CD4-positive, alpha-beta T cell treated with Interleukin-6 for 4 hours (primary cell): Measurements from ENCODE around the gene MAPT.
"Not testable (repeated sequence)": the region's sequence is repeated elsewhere in the genome, so short reads cannot be mapped to it uniquely, and the experiment has no call there.

Source experiments
- DNase-seq: peaks from one replicate; pipeline ENCODE4 v3.0.0-alpha.2; 2020; ENCODE audit warnings: mixed read lengths

Gene MAPT

DNA sequence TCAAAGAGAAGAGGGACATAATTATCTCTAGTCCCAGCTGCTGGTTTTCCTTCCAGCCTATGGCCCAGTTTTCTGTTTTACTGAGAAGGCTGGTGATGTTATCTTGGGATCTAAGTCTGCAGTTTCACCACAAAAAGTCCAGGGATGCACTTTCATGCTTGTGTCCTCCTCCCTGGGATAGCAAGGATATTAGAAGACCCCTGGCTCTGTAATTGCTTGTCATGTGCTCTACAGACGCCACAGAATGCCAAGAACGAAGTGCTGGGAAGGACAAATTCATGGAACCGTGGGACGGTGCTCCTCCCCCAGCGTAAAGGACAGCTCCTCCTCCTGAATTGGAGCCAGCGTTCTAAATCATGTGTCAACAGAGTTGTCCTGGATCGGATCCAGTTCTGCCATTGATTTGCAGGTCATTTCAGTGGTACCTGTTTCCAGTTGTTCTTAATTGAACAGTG, 8.6 kb downstream of the MAPT start:
- DNase-seq = no peak

DNA sequence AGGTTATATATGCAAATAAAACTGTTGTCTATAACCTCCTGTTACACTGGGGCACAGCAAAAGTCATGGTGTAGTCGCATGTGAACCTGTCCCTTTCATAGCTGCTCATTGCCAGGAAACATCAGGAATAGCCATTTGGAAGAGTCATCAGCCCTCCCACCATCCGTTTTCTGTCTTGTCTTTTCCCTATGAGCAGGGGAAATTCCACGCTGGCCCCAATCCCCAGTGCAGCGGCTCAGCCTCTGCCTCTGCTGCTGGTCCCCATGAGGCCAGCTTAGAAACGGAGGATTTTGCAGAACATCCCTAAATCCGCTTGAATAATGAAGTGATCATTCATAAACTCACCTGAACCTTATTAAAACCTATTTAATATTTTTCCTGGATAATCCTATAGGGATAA, 10.5 kb downstream of the MAPT start:
- no peak for DNase-seq

DNA sequence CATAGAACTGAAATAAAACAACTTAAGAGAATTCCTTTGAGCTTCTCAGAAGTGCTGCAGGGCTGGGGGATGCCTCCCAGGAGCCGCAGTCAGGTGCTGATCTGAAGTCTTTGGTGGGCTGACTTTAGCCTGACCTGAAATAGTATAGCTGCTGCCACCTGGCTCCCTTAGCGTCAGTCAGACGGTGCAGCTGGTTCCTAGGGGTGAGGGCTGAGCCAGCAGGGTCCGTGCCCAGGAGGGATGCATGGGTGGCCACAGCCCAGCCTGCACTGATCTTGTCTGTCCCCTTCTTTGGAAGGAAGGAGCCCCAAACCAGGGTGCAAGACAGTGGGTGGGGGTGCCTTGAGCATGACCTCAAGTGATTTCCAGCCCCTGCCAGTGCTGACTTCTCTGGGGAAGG, 11.5 kb downstream of the MAPT start:
- no peak for DNase-seq

DNA sequence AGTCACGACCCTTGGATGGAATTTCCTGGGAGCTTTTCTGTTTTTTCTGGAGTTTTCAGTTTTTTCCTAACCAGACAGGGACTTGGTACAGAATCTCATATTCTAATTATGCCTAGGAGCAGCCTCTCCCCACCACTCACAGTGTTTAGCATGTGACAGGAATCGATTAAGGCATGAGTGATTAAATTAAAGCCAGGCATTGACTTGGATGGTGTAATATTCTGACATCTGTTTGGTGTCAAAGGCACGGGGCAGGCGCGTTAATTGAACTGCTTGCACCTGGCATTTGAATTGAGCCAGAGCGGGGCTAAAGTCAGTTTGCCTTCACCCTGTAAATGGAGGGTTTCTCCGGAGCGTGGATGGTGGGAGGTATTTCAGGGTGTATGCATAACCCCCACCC, 11.9 kb downstream of the MAPT start:
- DNase-seq = no peak

DNA sequence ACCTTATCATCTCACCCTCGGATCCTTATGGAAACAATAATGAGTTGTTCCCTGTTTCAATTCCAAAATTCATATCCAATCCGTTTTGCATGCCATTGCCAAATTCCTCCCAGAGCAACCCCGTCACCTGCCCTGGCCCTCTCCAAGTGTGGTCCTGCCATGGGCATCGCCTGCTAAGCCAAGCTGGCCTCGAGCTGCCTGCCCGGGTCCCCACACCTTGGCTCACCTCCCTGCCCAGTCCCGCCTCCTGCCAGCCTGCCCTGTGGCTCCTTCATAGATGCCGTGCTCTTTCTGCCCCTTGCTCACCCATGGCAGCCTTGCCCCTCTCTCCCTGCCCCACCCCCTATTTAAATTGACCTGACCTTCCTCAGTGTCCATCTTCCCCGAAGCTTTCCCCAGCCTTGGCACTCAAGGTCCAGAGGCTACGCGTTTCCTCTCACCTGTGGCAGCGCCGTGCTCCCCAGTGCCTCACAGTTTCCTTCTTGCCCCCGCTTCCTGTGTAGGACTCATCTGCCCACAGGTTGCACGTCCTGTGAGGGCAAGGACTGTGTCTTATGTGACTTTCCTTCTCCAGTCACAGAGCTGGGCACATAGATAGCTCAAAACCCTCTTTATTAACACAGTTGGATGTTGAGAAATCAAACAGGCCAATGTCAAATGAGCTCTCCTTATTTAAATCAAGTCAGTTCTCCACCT, 12.7 kb downstream of the MAPT start:
- DNase-seq = peak; percentile 11

DNA sequence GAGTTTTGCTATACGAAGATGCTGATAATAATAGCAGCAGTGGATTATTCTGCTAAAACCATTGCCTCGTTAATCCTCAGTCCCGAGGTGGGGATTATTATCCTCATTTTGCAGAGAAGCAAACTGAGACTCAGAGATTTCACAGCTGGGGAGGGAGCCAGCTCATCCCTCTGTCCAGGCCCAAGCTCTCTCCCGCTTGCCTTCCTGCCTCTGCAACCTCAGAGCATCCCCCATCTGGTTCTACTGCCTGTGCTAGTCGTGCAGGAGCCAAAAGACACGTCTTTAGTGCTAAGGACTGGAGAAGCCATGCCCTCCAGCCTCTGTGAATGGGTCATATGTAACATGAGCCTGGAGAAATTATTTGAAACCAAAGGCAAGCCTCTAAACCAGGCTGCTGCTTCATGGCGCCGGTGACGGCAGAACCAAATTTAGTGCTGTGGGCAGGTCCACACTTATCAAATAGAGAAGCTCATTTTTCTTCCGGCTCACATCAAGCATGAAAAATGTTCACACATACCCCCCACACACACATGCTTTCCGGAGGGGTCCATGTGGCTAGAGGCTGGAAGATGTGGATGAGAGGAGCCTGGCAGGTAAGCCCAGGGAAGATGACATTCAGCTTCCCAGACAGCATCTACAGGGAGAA, 13.5 kb downstream of the MAPT start:
- no peak for DNase-seq

- no peak for DNase-seq
Observed at GRCh38 chr17:45908460-45908859, 14.1 kb downstream of the MAPT start.

DNA sequence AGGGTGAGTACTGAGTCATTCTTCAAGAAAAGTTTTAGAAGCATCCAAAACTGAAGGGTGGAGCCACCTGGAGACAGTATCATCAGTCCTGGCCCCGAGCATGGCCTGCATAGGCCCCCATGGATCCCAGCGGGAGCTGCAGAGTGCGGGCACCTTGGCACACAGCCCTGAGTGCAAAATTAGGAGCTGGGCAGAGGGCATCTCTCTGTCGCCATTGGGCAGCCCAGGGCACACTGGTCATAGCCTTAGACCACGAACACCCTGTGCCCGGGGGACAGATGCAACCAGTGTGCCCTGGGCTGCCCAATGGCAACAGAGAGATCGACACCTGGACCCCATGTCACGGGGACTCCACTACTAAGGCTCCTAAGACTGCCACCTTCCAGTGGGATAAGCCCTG, 14.6 kb downstream of the MAPT start:
- no peak for DNase-seq

DNA sequence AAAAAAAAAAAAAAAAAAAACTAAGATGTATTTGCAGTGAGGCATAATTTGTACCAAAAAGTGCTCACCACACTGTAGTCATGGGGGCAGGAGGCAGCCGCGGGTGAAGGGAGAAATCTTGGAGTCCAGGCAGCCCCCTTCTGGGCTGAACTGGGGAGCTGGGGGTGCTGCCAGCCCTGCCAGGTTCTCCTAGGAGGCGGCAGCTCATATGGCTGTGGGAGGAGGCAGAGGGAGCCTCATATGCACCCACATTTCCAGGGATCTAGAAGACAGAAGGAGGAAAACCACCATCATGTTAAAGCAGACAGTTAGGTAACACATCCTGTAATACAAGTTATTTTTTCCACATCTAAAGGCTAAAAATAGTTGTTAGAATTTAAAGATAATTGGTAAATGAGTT, 16.3 kb downstream of the MAPT start:
- DNase-seq = no peak

DNA sequence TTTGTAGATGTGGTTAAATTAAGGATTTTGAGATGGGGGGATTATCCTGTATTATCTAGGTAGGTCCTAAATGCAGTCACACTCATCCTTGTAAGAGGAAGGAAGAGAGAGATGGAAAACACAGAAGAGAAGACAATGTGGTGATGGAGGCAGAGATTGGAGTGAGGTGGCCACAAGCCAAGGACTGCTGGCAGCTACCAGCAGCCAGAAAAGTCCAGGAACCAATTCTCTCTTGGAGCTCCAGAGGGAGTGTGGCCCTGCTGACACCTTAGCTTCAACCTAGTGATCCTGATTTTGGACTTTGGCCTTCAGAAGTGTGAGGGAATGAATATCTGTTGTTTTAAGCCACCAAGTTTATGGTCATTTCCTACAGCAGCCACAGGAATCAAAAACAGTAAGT, 18.0 kb downstream of the MAPT start:
- no peak for DNase-seq

GRCh38 chr17:45913030-45913429, 18.7 kb downstream of the MAPT start:
- DNase-seq = not testable (repeated sequence)

DNA sequence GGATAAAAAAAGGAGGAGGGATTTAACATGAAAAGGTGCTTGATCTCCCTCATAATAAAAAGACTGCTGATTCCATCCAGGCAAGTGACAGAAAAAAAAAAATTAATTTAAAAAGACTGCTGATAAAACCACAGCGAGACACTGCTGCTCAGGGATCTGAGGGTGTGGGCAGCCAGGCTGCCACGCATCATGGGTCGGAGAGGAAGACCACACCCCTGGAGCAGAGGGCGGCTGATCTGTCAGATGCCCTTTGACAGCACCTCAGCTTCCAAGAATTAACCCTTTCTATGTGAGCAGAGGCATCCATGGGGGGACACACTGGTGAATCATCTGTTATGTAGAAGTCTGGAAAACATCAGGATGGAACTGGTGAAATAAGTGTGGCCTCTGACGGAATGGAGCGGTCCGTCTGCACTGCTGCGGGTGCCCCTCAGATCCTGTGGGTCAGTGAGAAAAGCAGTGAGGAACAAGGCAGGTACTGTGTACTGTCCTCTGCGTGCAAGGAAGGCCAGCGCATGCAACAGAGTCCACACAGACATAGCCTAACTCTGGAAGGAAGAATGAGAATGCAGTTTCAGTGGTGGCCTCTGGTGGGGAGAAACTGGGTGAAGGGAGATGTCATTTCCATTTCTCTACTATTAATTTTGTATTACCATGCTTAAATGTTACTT, 19.8 kb downstream of the MAPT start:
- DNase-seq = no peak

GRCh38 chr17:45915263-45915662, 20.9 kb downstream of the MAPT start:
- no peak for DNase-seq

DNA sequence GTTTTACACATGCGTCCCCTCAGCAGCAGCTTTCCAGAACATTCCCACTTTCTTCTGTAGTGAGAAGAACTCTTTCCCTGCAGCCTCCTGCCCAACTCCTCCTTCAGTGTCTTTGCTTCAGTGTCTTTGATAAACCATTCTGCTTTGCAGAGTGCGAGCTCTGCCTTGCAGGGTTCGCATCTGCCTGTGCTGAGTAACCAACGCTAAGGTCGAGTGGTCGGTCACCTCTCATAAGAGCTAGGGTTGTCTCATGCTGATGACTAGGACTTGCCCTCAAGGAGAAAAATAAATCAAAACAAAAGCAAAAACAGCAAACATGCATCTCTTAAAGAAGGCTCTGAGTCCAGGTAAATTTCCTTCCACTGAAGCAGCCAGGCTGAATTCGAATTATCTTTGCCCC, 22.7 kb downstream of the MAPT start:
- no peak for DNase-seq

- no peak for DNase-seq
Observed at GRCh38 chr17:45918241-45918745, 23.9 kb downstream of the MAPT start.

GRCh38 chr17:45919136-45919535, 24.8 kb downstream of the MAPT start:
- no peak for DNase-seq

- no peak for DNase-seq
Observed at GRCh38 chr17:45920083-45920482, 25.7 kb downstream of the MAPT start.

DNA sequence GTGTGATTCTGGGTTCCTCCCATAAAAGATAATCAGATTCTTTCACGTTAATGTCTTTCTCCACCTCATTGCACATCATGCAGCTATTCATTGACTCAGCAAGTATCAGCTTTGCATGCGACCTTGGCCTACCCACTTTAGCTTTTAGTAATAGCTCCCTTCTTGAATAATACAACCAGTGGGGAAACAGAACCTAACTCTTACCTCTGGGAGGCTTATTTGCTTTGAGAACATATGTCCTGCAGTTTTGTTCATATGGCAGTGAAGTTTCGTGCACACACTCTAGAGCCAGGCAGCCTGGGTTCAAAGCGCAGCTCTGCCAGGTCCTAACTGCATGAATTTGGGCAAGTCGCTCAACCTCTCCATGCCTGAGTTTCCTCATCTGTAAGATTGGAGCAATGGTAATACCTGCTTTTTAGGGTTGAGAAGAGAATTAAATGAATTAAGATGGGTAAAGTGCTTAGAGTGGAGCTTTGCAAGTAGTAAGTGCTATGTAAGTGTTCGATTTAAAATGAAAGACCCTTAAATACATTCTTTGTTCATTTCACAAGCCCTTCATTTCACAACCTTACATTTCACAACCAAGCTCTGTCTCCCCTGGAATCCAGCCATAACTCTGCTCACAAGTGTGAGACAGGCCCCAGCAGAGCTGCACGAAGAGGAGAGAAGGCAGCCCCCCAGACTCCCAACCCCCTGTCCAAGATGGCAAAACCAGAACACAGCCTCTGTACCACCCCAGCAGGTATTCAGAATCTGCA, 29.3 kb downstream of the MAPT start:
- DNase-seq = no peak

GRCh38 chr17:45924332-45924820, 30.0 kb downstream of the MAPT start:
- DNase-seq = no peak

- no peak for DNase-seq
Observed at GRCh38 chr17:45925311-45925710, 31.0 kb downstream of the MAPT start.

GRCh38 chr17:45927247-45927646, 32.9 kb downstream of the MAPT start:
- no peak for DNase-seq

DNA sequence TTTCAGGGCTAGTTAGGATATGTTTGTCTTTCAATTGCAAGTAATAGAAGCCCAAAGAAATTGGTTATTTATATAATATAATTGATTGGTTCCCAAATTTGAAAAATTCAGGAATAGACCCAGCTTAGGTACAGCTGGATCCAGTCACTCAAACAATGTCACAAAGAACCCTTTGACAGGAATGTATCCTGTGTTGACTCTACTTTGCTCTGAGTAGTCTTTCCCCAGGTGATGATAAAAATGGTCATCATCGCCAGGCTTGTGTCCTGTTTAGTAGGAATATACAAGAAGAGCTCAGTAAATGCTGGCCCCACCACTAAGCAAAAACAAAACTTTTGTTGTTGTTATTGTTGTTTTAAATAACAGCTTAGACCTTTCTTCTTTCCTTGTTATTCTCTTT, 35.0 kb downstream of the MAPT start:
- no peak for DNase-seq

DNA sequence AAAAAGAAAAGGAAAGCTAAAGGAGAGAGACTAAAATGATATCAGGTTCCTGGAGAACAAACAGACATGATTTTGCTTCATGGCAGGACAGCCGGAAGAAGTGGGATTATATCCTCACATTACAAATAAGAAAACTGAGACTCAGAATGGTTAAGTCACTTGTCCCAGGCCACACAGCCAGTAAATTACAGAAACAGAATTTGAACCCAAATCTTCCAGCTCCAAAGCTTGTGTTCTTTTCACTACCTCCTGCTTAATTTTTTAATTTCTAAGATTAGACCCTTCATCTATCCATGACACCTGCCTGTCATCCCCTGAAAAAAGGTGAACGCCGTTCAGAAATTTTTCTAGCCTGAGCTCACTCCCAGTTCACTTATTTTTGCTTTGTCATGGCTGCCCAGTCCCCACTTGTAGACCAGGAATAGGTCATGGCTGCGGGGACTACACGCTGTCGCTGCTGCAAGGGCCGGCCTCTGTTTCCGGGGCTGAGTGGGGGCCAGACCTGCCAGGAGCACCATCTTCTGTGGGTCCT, 36.1 kb downstream of the MAPT start:
- no peak for DNase-seq
